DND-41 (cell line): ENCODE measurements around the gene ADCK1.

Experiments used
- EZH2 ChIP-seq: IDR thresholded peaks from 3 replicates; pipeline ENCODE4 v1.6.1; 2012; ENCODE audit warnings: borderline replicate concordance, low read depth, mild to moderate bottlenecking, moderate library complexity, low read length, inconsistent platforms; ENCODE audit not compliant: severe bottlenecking
- TF ChIP-seq, protein P1 (sequence below): IDR thresholded peaks from 2 replicates; pipeline ENCODE4 v1.5.1; 2012; ENCODE audit warnings: borderline replicate concordance, low read length, moderate library complexity, mild to moderate bottlenecking; ENCODE audit not compliant: poor library complexity, severe bottlenecking; ENCODE audit errors: extremely low read depth

- TF ChIP-seq, protein P1, sequence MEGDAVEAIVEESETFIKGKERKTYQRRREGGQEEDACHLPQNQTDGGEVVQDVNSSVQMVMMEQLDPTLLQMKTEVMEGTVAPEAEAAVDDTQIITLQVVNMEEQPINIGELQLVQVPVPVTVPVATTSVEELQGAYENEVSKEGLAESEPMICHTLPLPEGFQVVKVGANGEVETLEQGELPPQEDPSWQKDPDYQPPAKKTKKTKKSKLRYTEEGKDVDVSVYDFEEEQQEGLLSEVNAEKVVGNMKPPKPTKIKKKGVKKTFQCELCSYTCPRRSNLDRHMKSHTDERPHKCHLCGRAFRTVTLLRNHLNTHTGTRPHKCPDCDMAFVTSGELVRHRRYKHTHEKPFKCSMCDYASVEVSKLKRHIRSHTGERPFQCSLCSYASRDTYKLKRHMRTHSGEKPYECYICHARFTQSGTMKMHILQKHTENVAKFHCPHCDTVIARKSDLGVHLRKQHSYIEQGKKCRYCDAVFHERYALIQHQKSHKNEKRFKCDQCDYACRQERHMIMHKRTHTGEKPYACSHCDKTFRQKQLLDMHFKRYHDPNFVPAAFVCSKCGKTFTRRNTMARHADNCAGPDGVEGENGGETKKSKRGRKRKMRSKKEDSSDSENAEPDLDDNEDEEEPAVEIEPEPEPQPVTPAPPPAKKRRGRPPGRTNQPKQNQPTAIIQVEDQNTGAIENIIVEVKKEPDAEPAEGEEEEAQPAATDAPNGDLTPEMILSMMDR = no peak
- no peak for TF ChIP-seq EZH2
These were observed 30.8 kb downstream of the ADCK1 start for GRCh38 chr14:77830692-77831091.
